Lung (tissue), 12 donors: ENCODE results near the gene MFRP. TPM values are rescaled to one million over a fixed set of nuclear protein-coding genes. Genes with fewer than 3 reads are reported as not detected.
"Not testable (repeated sequence)": the region's sequence is repeated elsewhere in the genome, so short reads cannot be mapped to it uniquely, and the experiment has no call there.

Source experiments
- ATAC-seq: fragments of 200-7000 bp; cut with Tn5 transposase; one replicate; pipeline ENCODE4 v1.9.1; 2020; ENCODE audit warnings: moderate number of reproducible peaks; ENCODE audit not compliant: insufficient read depth, low FRiP score
- DNase-seq, 3 donors: peaks; one replicate each; pipeline ENCODE4 v3.0.0-alpha.2; 2013 to 2017
- H3K27ac ChIP-seq, 2 donors: one replicate each; pipeline ENCODE4 v1.5.1; 2013; ENCODE audit warnings: mild to moderate bottlenecking in 2 of 2, moderate library complexity in 2 of 2, control low read depth in 1 of 2, inconsistent platforms in 1 of 2, low read depth in 1 of 2, low read length in 1 of 2
- H3K27me3 ChIP-seq, 3 donors: one replicate each; pipeline ENCODE4 v1.5.1; 2013; ENCODE audit warnings: low read length in 2 of 3; ENCODE audit not compliant: control insufficient read depth in 3 of 3, insufficient read depth in 3 of 3
- H3K36me3 ChIP-seq, 4 donors: one replicate each; pipeline ENCODE4 v1.5.1; 2013; ENCODE audit warnings: low read length in 4 of 4, mild to moderate bottlenecking in 1 of 4, moderate library complexity in 1 of 4; ENCODE audit not compliant: control insufficient read depth in 4 of 4, insufficient read depth in 4 of 4
- H3K4me1 ChIP-seq, 5 donors: one replicate each; pipeline ENCODE4 v1.5.1; 2013; ENCODE audit warnings: low read length in 5 of 5, mild to moderate bottlenecking in 2 of 5, moderate library complexity in 1 of 5; ENCODE audit not compliant: control insufficient read depth in 5 of 5, insufficient read depth in 5 of 5
- H3K4me3 ChIP-seq: one replicate; pipeline ENCODE4 v1.5.1; 2013; ENCODE audit warnings: mild to moderate bottlenecking, control low read depth, moderate library complexity
- H3K9ac ChIP-seq, 2 donors: one replicate each; pipeline ENCODE4 v1.5.1; 2013; ENCODE audit warnings: low read length in 2 of 2, control low read depth in 1 of 2; ENCODE audit not compliant: insufficient read depth in 1 of 2
- H3K9me3 ChIP-seq, 4 donors: one replicate each; pipeline ENCODE4 v1.5.1; 2013; ENCODE audit warnings: low read length in 3 of 4, mild to moderate bottlenecking in 1 of 4, moderate library complexity in 1 of 4; ENCODE audit not compliant: control insufficient read depth in 4 of 4, insufficient read depth in 3 of 4
- WGBS, 2 donors: extraction: QIAGEN DNeasy Blood & Tissue Kit; methylation state at CpG; one replicate each; pipeline ENCODE4 v1.1.7; 2013; 5-methylcytosine and 5-hydroxymethylcytosine counted together
- polyA plus RNA-seq, 2 donors: library from polyadenylated mRNA; stranded (reverse); fragments of 200-250 nt; gene quantifications; one replicate each; pipeline ENCODE4 v1.2.1, GENCODE V29; 2013
- total RNA-seq, 2 donors: library from RNA; depleted of rRNA in 1 of 2; stranded (reverse); fragments of >200 nt in 1 of 2; gene quantifications; one replicate each; pipeline ENCODE4 v1.2.1, GENCODE V29; 2014 to 2021
- TF ChIP-seq, protein P1 (sequence below): IDR thresholded peaks from 2 replicates; pipeline ENCODE4 v1.5.1; 2012; ENCODE audit warnings: mild to moderate bottlenecking; ENCODE audit errors: control extremely low read depth, extremely low read depth
- donor health status: control.
- donor health status: control.
- donor health status: Bipolar disorder and iron deficiency.
- donor health status: healthy.
- donor health status: DM: yes; HTN: yes; CAD: no.

Gene MFRP
- total and polyA plus RNA-seq, 4 donors = not detected

DNA sequence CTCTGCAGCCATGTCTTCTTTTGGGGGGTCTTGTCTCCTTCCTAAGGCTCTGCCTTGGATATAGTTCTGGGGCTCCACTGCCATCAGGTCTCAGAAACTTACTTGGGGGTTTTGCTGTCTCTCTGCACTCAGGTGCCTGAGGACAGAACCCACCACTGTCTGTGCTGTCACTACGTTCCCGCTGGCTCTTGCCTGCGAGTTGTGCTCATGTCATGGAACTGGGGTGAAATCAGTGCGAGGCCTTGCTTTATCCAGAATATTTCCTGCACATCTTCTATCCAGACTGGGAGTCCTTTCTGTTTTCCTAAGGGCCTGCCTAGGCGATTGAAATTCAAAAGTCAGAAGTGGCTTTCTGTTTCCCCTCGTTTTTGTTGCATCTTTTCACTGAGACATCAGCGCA, 41.6 kb upstream of the MFRP start:
- WGBS, 2 donors = 89 to 91% methylated on average over 7 of the region's 7 CpGs
- Histone ChIP-seq H3K9ac (no peak overlapping the region), H3K27me3 (peaks cover 0 to 8% (median 4%) of the 10 kb centered on the region in 3 donors), H3K4me1 (no peaks in the 10 kb centered on the region), H3K36me3 (no peaks in the 10 kb centered on the region), H3K27ac (no peak overlapping the region), H3K4me3 (no peak overlapping the region), H3K9me3 (no peaks in the 10 kb centered on the region)
- no peak for ATAC-seq
- TF ChIP-seq, protein P1, sequence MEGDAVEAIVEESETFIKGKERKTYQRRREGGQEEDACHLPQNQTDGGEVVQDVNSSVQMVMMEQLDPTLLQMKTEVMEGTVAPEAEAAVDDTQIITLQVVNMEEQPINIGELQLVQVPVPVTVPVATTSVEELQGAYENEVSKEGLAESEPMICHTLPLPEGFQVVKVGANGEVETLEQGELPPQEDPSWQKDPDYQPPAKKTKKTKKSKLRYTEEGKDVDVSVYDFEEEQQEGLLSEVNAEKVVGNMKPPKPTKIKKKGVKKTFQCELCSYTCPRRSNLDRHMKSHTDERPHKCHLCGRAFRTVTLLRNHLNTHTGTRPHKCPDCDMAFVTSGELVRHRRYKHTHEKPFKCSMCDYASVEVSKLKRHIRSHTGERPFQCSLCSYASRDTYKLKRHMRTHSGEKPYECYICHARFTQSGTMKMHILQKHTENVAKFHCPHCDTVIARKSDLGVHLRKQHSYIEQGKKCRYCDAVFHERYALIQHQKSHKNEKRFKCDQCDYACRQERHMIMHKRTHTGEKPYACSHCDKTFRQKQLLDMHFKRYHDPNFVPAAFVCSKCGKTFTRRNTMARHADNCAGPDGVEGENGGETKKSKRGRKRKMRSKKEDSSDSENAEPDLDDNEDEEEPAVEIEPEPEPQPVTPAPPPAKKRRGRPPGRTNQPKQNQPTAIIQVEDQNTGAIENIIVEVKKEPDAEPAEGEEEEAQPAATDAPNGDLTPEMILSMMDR = no peak
- no peak for DNase-seq

DNA sequence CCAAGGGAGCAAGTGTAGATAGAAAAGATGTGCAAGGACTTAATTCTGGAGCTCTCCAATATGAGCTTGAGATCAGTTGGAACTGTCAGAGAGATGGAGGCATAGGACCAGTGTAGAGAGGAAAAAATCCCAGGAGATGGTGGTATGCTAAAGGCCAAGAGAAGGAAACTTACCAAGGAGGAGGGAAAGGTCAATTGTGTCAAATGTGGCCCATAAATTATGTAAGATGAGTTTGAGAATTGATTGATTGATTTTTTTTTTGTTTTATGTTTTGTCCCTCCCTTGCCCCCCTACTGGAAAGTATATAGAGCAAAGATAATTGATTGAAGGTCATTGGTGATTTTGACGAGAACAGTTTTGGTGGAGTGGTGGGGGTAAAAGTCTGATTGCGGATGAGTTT, 37.8 kb upstream of the MFRP start:
- Histone ChIP-seq H3K9ac (no peak overlapping the region), H3K27me3 (peaks cover 0 to 10% (median 8%) of the 10 kb centered on the region in 3 donors), H3K36me3 (no peaks in the 10 kb centered on the region), H3K27ac (no peak overlapping the region), H3K4me1 (peaks cover 0 to 13% (median 6%) of the 10 kb centered on the region in 5 donors), H3K4me3 (no peak overlapping the region), H3K9me3 (no peaks in the 10 kb centered on the region)
- WGBS, 2 donors = 90 to 94% methylated on average over 2 of the region's 2 CpGs
- DNase-seq (no peak), ATAC-seq (no peak)
- TF ChIP-seq, protein P1 = no peak

DNA sequence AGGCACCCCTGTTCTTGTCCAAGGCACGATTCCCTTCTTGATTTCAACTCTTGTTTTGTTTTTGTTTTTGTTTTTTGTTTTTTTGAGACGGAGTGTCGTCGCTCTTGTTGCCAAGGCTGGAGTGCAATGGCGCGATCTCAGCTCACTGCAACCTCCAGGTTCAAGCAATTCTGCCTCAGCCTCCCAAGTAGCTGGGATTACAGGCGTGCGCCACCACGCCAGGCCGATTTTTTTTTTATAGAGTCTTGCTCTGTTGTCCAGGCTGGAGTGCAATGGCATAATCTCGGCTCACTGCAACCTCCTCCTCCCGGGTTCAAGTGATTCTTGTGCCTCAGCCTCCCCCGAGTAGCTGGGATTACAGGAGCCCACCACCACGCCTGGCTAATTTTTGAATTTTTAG, 36.0 kb upstream of the MFRP start:
- not testable (repeated sequence) for H3K9me3 ChIP-seq, H3K4me3 ChIP-seq, H3K27ac ChIP-seq, H3K36me3 ChIP-seq, DNase-seq, ATAC-seq
- H3K9ac ChIP-seq = peak overlapping the region in 1 of 2 donors; percentile 93
- H3K27me3 ChIP-seq = peaks cover 0 to 10% (median 8%) of the 10 kb centered on the region in 3 donors
- peaks cover 0 to 17% (median 6%) of the 10 kb centered on the region in 5 donors for H3K4me1 ChIP-seq
- 89 to 90% methylated on average over 14 of the region's 14 CpGs for WGBS, 2 donors

DNA sequence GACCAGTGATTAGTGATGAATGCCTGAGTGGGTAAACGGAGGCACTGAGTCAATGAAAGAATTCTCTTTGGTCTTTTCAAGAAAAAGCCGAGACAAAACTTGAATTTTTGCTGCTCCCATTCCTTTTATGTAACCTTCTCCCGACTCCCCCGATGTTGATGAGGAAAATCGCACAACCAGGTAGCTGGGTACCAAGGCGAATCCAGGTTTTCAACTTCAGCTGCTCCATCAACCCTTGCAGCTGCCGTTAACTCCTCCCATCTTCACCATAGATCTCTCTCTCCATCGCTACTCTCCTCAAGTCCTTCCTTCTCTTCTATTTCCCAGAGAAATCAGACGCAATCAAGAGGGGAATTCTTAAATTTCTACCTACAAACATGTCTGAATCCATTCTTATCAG, 35.6 kb upstream of the MFRP start:
- Histone ChIP-seq H3K27ac (peak overlapping the region in 1 of 2 donors; percentile 45), H3K27me3 (peaks cover 0 to 10% (median 8%) of the 10 kb centered on the region in 3 donors), H3K36me3 (no peaks in the 10 kb centered on the region), H3K9ac (peak overlapping the region in 1 of 2 donors; percentile 93), H3K4me1 (peaks cover 0 to 17% (median 6%) of the 10 kb centered on the region in 5 donors), H3K4me3 (no peak overlapping the region), H3K9me3 (no peaks in the 10 kb centered on the region)
- WGBS, 2 donors = 9 to 10% methylated on average over 9 of the region's 9 CpGs
- TF ChIP-seq, protein P1 = no peak
- DNase-seq (no peak), ATAC-seq (no peak)
